Cardiac muscle cell (in vitro differentiated cells and primary cell): ENCODE results near the gene MAGEA11. TPM values are rescaled to one million over a fixed set of nuclear protein-coding genes. Genes with fewer than 3 reads are reported as not detected.

Experiments used
- DNase-seq, 2 donors: peaks; one replicate each; pipeline versions ENCODE4 v3.0.0 to v3.0.0-alpha.2; 2010 to 2017; ENCODE audit warnings: low read depth in 1 of 2, low spot score in 1 of 2
- H3K27ac ChIP-seq: fragments of 200-600 bp; sonication (generic); 2 replicates; pipeline ENCODE4 v1.5.1; 2016
- H3K27me3 ChIP-seq: fragments of 200-600 bp; sonication (generic); 2 replicates; pipeline ENCODE4 v1.6.0; 2016; ENCODE audit warnings: control low read depth
- H3K36me3 ChIP-seq: fragments of 200-600 bp; sonication (generic); 2 replicates; pipeline ENCODE4 v1.5.1; 2016; ENCODE audit warnings: control low read depth
- H3K4me1 ChIP-seq: fragments of 200-600 bp; sonication (generic); 2 replicates; pipeline ENCODE4 v1.8.1; 2017; ENCODE audit warnings: low read depth, mild to moderate bottlenecking, mixed run types
- H3K4me3 ChIP-seq: fragments of 200-600 bp; sonication (generic); 2 replicates; pipeline ENCODE4 v1.5.1; 2016; ENCODE audit warnings: mild to moderate bottlenecking
- H3K9me3 ChIP-seq: fragments of 200-600 bp; sonication (generic); 2 replicates; pipeline ENCODE4 v1.5.1; 2017; ENCODE audit warnings: low read depth, mild to moderate bottlenecking, control low read depth
- polyA plus RNA-seq: library from polyadenylated mRNA; unstranded; fragments of >200 nt; fragmentation: Nextera tagmentation; extraction: Ambion mirVana; gene quantifications from 2 replicates; pipeline ENCODE4 v1.2.1, GENCODE V29; 2016
- total RNA-seq: library from RNA; depleted of rRNA; stranded (reverse); fragments of >200 nt; gene quantifications from 2 replicates; pipeline ENCODE4 v1.2.3, GENCODE V29; 2016
- TF ChIP-seq, protein P1 (sequence below): IDR thresholded peaks from 2 replicates; pipeline ENCODE4 v1.5.1; 2012; ENCODE audit warnings: low read depth, mild to moderate bottlenecking, low read length

The MAGEA11 gene
- total and polyA plus RNA-seq, 2 experiments from 2014 or later = not detected

DNA sequence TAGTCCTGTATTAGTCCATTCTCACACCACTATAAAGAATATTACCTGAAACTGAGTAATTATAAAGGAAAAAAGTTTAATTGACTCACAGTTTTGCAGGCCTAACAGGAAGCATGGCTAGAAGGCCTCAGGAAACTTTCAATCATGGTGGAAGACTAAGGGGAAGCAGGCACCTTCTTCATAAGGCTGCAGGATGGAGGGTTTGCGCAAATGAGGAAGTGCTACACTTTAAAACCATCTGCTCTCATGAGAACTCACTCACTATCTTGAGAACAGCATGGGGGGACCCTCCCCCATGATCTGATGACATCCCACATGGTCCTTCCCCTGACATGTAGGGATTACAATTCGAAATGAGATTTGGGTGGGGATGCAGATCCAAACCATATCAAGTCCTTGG lies 12.1 kb upstream of the MAGEA11 start:
- Histone ChIP-seq H3K4me3 (no peak overlapping the region), H3K27ac (no peak overlapping the region)
- TF ChIP-seq, protein P1, sequence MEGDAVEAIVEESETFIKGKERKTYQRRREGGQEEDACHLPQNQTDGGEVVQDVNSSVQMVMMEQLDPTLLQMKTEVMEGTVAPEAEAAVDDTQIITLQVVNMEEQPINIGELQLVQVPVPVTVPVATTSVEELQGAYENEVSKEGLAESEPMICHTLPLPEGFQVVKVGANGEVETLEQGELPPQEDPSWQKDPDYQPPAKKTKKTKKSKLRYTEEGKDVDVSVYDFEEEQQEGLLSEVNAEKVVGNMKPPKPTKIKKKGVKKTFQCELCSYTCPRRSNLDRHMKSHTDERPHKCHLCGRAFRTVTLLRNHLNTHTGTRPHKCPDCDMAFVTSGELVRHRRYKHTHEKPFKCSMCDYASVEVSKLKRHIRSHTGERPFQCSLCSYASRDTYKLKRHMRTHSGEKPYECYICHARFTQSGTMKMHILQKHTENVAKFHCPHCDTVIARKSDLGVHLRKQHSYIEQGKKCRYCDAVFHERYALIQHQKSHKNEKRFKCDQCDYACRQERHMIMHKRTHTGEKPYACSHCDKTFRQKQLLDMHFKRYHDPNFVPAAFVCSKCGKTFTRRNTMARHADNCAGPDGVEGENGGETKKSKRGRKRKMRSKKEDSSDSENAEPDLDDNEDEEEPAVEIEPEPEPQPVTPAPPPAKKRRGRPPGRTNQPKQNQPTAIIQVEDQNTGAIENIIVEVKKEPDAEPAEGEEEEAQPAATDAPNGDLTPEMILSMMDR = no peak

DNA sequence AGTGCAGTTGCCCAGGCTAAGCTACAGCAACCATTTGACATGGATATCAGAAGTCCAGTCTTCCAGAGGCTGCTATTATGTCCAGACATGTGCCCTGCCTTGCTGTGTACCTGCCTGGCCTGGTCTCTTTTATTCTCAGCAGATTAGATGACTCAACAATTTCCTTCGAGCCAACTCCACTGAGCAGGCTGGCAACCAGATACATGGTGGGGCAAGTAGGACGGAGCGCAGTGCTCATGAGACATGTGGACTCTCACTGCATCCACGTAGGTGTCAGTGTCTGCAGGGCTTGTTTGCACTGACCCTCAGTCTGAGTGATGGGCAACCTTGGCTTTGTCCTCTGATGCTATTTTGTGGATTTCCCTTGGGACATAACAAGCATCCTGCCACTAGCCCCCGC lies 7.2 kb upstream of the MAGEA11 start:
- no peak overlapping the region for H3K4me3 ChIP-seq
- no peaks in the 10 kb centered on the region for H3K27me3 ChIP-seq
- no peaks in the 10 kb centered on the region for H3K4me1 ChIP-seq
- TF ChIP-seq, protein P1 = no peak
- no peaks in the 10 kb centered on the region for H3K36me3 ChIP-seq
- no peak overlapping the region for H3K27ac ChIP-seq
- no peak for DNase-seq
- no peaks in the 10 kb centered on the region for H3K9me3 ChIP-seq

More for the DNA sequence above, 12.1 kb upstream of the MAGEA11 start:
- DNase-seq = no peak
- no peaks in the 10 kb centered on the region for H3K9me3 ChIP-seq
- H3K4me1 ChIP-seq = no peaks in the 10 kb centered on the region
- no peaks in the 10 kb centered on the region for H3K36me3 ChIP-seq
- H3K27me3 ChIP-seq = no peaks in the 10 kb centered on the region

DNA sequence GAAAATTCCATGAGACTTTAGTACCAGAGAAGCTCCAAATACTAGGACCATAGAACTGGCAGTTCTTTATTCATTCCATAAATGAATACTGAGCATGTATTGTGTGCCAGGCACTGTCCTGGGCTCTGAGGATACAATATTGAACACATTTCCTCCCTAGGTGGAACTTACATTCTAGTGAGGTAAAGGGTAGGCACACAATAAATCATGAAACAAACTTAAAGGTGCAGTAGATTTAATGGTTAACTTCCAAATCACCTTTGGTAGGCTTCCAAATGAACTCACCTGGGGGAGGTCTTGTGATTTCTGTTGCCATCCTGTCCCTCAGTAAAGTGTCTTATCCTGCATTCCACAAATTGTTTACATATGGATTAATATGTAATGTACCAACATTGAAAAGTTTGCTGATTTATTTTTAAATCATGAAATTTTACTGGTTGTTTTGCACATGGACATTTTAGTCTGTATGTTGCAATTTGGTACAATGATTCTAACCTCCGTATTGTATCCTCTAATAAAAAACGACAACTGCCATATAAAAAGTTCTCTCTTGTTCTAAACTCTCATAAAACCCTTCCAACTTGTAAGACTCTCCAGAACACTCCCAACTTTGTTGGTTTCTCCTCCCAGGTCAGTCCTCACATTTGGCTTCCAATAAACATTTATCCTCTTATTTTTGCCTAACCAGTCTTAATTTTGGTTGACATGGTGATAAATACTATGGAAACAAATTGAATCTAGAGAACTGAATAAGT lies 4.5 kb upstream of the MAGEA11 start:
- Histone ChIP-seq H3K27ac (no peak overlapping the region), H3K9me3 (no peaks in the 10 kb centered on the region), H3K36me3 (no peaks in the 10 kb centered on the region), H3K4me1 (no peaks in the 10 kb centered on the region), H3K4me3 (no peak overlapping the region), H3K27me3 (no peaks in the 10 kb centered on the region)
- no peak for DNase-seq
- TF ChIP-seq, protein P1 = no peak

DNA sequence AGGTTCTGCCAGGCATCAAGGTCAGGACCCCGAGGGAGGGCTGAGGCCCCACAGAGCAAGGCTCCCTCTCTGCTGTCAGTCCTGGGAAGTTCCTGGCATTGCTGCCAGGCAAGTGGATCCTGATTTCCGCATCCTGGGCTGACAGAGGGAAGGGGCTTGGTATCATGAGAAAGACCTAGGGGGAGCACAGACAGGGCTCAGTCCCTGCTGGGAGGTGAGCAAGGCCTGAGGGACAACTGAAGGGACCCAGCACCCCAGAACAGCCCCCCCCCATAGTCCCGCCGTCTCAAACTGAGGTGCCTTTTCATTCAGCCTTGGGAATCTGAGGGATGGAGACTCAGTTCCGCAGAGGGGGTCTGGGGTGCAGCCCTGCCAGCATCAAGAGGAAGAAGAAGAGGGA lies 971 bp downstream of the MAGEA11 start:
- no peak for DNase-seq
- H3K9me3 ChIP-seq = no peaks in the 10 kb centered on the region
- H3K36me3 ChIP-seq = no peaks in the 10 kb centered on the region
- no peak overlapping the region for H3K27ac ChIP-seq
- TF ChIP-seq, protein P1 = no peak
- H3K27me3 ChIP-seq = no peaks in the 10 kb centered on the region
- no peak overlapping the region for H3K4me3 ChIP-seq
- H3K4me1 ChIP-seq = no peaks in the 10 kb centered on the region

DNA sequence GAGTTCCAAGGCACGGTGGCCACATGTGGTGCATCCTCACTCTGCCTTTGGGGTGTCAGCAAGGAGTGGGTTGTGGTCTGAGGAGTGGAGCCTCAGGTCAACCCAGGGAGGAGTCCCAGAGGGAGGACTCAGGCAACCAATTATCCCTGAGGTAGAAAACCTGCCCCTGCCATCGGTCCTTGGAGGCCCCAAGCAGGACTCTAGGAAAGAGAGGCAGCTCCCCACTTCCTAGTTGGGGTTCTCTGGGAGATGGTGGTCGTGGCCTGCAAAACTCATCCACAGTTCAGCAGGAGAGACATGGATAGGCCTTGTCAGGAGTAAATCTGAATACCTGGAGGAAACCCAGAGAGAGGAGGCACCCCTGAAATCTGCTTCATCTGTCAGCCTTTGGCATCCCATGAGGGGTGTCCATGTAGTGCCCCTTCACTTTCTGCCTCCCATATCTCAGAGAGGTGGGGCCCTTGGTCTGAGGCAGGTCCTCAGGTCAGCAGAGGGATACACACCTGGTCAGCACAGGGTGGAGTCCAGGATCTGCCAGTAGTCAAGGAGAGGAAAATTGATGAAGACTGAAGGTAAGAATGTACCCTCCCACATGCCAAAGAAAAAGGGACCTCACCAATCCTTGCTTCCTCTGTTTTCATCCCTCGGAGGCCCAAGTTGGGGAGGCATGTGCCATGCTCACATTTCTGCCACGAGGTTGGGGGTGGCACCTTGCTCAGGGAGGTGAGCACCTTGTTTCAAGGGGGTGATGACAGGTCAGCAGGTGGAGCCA lies 1.6 kb downstream of the MAGEA11 start:
- H3K36me3 ChIP-seq = no peaks in the 10 kb centered on the region
- TF ChIP-seq, protein P1 = no peak
- no peaks in the 10 kb centered on the region for H3K27me3 ChIP-seq
- no peaks in the 10 kb centered on the region for H3K4me1 ChIP-seq
- no peaks in the 10 kb centered on the region for H3K9me3 ChIP-seq
- DNase-seq = no peak
- no peak overlapping the region for H3K4me3 ChIP-seq
- no peak overlapping the region for H3K27ac ChIP-seq
